ENCODE measurements around the gene BRMS1. TPM values are rescaled to one million over a fixed set of nuclear protein-coding genes. Genes with fewer than 3 reads are reported as not detected.

The BRMS1 gene
- total RNA-seq, 3 donors from 2014 or later: 35.9 to 47.6 (median 39.3) TPM

DNA sequence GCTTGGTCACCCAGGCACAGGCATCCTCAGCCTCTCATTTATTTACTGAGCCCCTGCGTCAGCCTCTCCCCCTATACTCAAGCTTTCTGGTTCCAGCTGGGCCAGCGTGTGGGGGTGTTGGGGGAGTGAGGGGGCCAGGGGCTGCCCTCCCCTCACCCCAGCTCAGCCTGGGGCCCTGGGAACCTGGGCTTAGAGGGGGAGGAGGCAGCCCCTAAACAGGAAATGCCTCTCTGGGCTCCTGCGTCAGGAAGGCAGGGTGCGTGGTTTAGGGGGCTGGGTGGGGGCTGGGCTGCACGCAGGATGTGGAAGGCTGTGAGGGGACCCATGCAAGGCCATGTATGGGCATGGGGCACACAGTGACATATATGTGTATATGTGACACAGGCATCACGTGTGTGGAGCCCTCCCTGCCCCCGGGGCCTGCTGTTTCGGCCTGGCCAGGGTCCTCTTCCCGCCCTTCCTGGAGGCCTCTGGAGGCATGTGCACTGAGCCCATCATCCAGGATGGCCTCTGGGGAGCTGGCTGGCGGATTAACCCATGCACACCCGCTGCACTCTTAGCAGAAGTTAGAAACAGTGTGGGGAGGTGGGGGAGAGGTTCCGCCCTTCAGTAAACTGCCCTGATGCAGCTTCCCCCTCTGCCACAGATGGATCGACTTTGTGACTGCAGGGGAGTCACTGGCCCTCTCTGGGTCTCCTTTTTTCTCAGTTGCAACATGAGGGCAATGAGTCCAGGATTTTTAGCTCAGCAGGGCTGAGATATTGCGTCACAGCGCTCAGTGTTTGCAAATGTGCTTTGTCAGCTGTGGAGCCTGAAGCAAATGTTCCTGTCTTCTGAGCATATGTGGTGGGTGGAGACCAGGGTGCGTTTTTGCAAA, 26.9 kb downstream of the BRMS1 start:
- H3K4me1 ChIP-seq (ENCODE audit: low read depth): peaks cover 11% of the 10 kb centered on the region
- DNase-seq (peak in 2 of 3 donors; percentile 59 to 85), ATAC-seq (peak; percentile 54)
- no peaks in the 10 kb centered on the region for H3K36me3 ChIP-seq (ENCODE audit: low read depth)
- intact Hi-C loops (cut with DNase I, micrococcal nuclease): loop anchor here in 1 of 2 donors (10.0 kb wide), 1 partner anchor 67 kb away; no protein-coding TSS in a partner anchor
- no peaks in the 10 kb centered on the region for H3K9me3 ChIP-seq
- TF ChIP-seq, protein P1, sequence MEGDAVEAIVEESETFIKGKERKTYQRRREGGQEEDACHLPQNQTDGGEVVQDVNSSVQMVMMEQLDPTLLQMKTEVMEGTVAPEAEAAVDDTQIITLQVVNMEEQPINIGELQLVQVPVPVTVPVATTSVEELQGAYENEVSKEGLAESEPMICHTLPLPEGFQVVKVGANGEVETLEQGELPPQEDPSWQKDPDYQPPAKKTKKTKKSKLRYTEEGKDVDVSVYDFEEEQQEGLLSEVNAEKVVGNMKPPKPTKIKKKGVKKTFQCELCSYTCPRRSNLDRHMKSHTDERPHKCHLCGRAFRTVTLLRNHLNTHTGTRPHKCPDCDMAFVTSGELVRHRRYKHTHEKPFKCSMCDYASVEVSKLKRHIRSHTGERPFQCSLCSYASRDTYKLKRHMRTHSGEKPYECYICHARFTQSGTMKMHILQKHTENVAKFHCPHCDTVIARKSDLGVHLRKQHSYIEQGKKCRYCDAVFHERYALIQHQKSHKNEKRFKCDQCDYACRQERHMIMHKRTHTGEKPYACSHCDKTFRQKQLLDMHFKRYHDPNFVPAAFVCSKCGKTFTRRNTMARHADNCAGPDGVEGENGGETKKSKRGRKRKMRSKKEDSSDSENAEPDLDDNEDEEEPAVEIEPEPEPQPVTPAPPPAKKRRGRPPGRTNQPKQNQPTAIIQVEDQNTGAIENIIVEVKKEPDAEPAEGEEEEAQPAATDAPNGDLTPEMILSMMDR (IDR thresholded peaks at IDR 0.05): no peak
- H3K4me3 ChIP-seq: no peak overlapping the region

DNA sequence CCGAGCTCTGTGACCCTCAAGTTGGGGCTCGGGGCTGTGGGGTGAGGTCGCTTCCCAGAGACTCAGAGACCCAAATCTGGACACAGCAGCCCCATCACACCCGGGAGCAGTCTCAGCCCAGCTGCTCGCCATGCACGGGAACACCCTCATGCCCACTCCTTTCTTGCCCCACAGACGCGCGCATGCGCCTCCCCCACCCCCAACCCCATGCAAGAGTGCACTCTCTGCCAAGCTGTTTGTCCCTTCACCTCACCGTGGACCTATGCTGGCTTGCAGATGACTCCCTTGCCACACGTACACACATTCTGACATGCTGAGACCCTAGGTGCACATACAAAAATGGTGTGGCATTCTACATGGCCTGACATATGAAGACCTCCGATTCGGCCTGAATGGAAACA, 27.6 kb downstream of the BRMS1 start:
- H3K4me1 ChIP-seq (ENCODE audit: low read depth): peaks cover 12% of the 10 kb centered on the region
- ATAC-seq: no peak

DNA sequence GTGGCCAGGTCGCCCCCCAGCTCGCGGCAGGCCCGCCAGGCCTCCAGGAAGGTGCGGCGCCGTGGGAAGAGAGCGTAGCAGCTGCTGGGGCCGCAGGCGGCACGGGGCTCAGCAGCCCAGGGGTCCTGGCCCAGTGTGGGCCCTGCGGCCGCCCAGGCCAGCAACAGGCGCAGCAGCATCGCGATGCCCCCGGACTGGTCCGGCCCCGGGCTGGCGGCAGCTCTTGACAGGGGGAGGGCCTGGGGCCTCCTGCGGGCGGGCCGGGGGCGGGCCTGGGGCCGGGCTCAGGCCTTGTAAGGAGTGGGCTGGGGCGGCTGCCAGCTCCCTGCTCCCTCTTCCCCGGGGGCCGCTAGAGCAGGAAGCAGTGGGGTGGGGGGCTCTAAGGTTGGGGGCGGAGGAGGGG, 28.1 kb downstream of the BRMS1 start, which contains the start of gene CD248:
TSS of gene CD248 (minus strand) at position 196 of the 403 bp plus-strand sequence. CDS start at position 179, 17 bp downstream.
- ATAC-seq: no peak
- peak in 2 of 3 donors; percentile 58 to 81 for DNase-seq
- Histone ChIP-seq H3K9me3 (no peaks in the 10 kb centered on the region), H3K36me3 (ENCODE audit: low read depth) (no peaks in the 10 kb centered on the region), H3K4me3 (no peak within 1 kb of the TSS), H3K4me1 (ENCODE audit: low read depth) (peaks cover 12% of the 10 kb centered on the region)
- TF ChIP-seq, protein P1 (IDR thresholded peaks at IDR 0.05): no peak
- intact Hi-C loops (cut with DNase I, micrococcal nuclease): loop anchor here in 1 of 2 donors (10.0 kb wide), 1 partner anchor 68 kb away; no protein-coding TSS in a partner anchor

More for the DNA sequence above, 27.6 kb downstream of the BRMS1 start:
- Histone ChIP-seq H3K4me3 (no peak overlapping the region), H3K9me3 (no peaks in the 10 kb centered on the region), H3K36me3 (ENCODE audit: low read depth) (no peaks in the 10 kb centered on the region)
- DNase-seq: no peak
- TF ChIP-seq, protein P1 (IDR thresholded peaks at IDR 0.05): no peak
- intact Hi-C loops (cut with DNase I, micrococcal nuclease): loop anchor here in 1 of 2 donors (10.0 kb wide), 1 partner anchor 67 kb away; no protein-coding TSS in a partner anchor

DNA sequence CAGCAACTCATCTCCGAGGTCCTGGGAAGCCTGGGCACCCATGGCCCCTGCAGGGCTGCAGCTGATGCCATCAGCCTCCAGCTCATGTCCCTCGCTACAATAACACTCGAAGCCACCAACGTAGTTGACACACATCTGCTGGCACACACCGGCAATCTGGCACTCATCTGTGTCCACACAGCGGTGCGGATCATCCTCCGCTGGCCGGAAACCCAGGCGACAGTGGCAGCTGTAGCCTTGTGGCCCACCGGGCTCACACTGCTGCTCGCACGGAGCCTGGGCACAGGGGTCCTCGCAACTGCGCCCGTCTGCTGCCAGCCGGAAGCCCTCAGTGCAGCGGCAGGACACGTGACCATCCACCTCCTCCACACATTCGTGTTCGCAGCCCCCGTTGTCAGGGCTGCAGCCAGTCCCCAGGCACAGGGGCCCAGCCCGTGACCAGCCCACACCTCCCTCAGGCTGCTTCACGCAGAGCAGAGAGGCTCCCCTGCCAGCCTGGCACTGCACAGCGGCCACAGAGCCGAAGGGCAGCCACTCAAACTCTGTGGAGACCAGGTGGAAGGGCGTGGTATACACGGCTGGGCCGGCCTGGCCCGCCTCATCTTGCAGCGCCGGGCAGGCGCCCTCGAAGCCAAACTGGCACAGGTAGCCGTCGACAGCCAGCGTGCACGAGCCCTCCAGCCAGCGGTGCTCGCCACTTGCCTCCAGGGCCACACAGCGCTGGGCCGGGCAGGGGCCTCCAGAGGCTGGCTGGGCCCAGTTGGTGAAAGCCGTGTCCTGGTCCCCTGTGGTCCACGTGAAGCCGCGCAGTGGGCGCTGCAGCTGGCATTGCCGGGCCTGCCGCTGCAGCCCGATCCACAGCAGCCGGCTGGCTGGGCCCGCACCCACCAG, 28.7 kb downstream of the BRMS1 start:
- ATAC-seq: no peak
- H3K4me1 ChIP-seq (ENCODE audit: low read depth): peaks cover 12% of the 10 kb centered on the region
- no peak overlapping the region for H3K4me3 ChIP-seq
- TF ChIP-seq, protein P1 (IDR thresholded peaks at IDR 0.05): no peak
- no peaks in the 10 kb centered on the region for H3K36me3 ChIP-seq (ENCODE audit: low read depth)
- intact Hi-C loops (cut with DNase I, micrococcal nuclease): loop anchor here in 1 of 2 donors (10.0 kb wide), 1 partner anchor 69 kb away; no protein-coding TSS in a partner anchor
- DNase-seq: no peak
- no peaks in the 10 kb centered on the region for H3K9me3 ChIP-seq

DNA sequence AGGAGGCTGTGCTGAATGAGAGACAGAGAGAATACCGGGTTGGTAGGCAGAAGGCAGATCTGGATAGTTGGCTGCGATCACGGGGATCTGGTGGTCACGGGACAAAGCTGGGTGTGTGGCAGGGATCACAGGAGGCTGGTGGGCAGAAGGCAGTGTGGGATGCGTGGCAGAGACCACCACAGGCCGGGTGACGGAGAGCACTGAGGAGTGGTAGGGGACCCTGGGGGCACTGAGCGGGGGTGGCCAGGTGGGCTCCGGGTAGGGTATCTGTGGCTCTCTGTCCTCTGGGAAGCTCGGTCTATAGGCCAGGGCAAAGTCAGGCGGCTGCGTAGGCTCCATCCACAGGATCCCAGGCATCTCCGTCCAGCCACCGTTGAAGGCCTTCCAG, 29.4 kb downstream of the BRMS1 start:
- intact Hi-C loops (cut with DNase I, micrococcal nuclease): loop anchor here in 1 of 2 donors (10.0 kb wide), 1 partner anchor 69 kb away; no protein-coding TSS in a partner anchor
- ATAC-seq: no peak
- no peaks in the 10 kb centered on the region for H3K9me3 ChIP-seq
- no peak for DNase-seq
- no peaks in the 10 kb centered on the region for H3K36me3 ChIP-seq (ENCODE audit: low read depth)
- TF ChIP-seq, protein P1 (IDR thresholded peaks at IDR 0.05): no peak
- H3K4me3 ChIP-seq: no peak overlapping the region
- H3K4me1 ChIP-seq (ENCODE audit: low read depth): peaks cover 12% of the 10 kb centered on the region
